ENCODE data around the gene PGAM4.
"Not testable (repeated sequence)": the region's sequence is repeated elsewhere in the genome, so short reads cannot be mapped to it uniquely, and the experiment has no call there.

PGAM4 gene

GRCh38 chrX:77969538-77969937, at the start of gene PGAM4:
PGAM4 (minus strand) TSS chrX:77969638; CDS start chrX:77969638, 0 bp downstream.
- no peak for DNase-seq (ENCODE audit: low read depth in 1 of 2, low spot score in 1 of 2)

- DNase-seq (ENCODE audit: low read depth in 1 of 2, low spot score in 1 of 2), result no peak
Measured at GRCh38 chrX:78011846-78012245, 42.4 kb upstream of the PGAM4 start.

GRCh38 chrX:77979870-77980269, 10.4 kb upstream of the PGAM4 start:
- no peak for DNase-seq (ENCODE audit: low read depth in 1 of 2, low spot score in 1 of 2)

GRCh38 chrX:77977518-77977917, 8.1 kb upstream of the PGAM4 start:
- DNase-seq (ENCODE audit: low read depth in 1 of 2, low spot score in 1 of 2), result no peak

- DNase-seq (ENCODE audit: low read depth in 1 of 2, low spot score in 1 of 2), result no peak
Measured at GRCh38 chrX:77977095-77977494, 7.7 kb upstream of the PGAM4 start.

- DNase-seq (ENCODE audit: low read depth in 1 of 2, low spot score in 1 of 2), result no peak
Measured at GRCh38 chrX:77975755-77976154, 6.3 kb upstream of the PGAM4 start.

- DNase-seq (ENCODE audit: low read depth in 1 of 2, low spot score in 1 of 2), result no peak
Measured at GRCh38 chrX:77967631-77968030, 1.8 kb downstream of the PGAM4 start.

GRCh38 chrX:77966361-77966760, 3.1 kb downstream of the PGAM4 start:
- DNase-seq (ENCODE audit: low read depth in 1 of 2, low spot score in 1 of 2), result no peak

- no peak for DNase-seq (ENCODE audit: low read depth in 1 of 2, low spot score in 1 of 2)
Measured at GRCh38 chrX:77962068-77962902, 7.2 kb downstream of the PGAM4 start.

GRCh38 chrX:77961063-77961462, 8.4 kb downstream of the PGAM4 start:
- DNase-seq (ENCODE audit: low read depth in 1 of 2, low spot score in 1 of 2), result no peak

- no peak for DNase-seq (ENCODE audit: low read depth in 1 of 2, low spot score in 1 of 2)
Measured at GRCh38 chrX:77960567-77960966, 8.9 kb downstream of the PGAM4 start.

- no peak for DNase-seq (ENCODE audit: low read depth in 1 of 2, low spot score in 1 of 2)
Measured at GRCh38 chrX:77953708-77954107, 15.7 kb downstream of the PGAM4 start.

GRCh38 chrX:77953302-77953701, 16.1 kb downstream of the PGAM4 start:
- no peak for DNase-seq (ENCODE audit: low read depth in 1 of 2, low spot score in 1 of 2)

GRCh38 chrX:77952173-77952572, 17.3 kb downstream of the PGAM4 start:
- no peak for DNase-seq (ENCODE audit: low read depth in 1 of 2, low spot score in 1 of 2)

GRCh38 chrX:77949840-77950239, 19.6 kb downstream of the PGAM4 start:
- no peak for DNase-seq (ENCODE audit: low read depth in 1 of 2, low spot score in 1 of 2)

- no peak for DNase-seq (ENCODE audit: low read depth in 1 of 2, low spot score in 1 of 2)
Measured at GRCh38 chrX:77946571-77946970, 22.9 kb downstream of the PGAM4 start.

GRCh38 chrX:77945910-77946545, 23.4 kb downstream of the PGAM4 start:
- DNase-seq (ENCODE audit: low read depth in 1 of 2, low spot score in 1 of 2), result no peak

GRCh38 chrX:77945031-77945430, 24.4 kb downstream of the PGAM4 start:
- DNase-seq (ENCODE audit: low read depth in 1 of 2, low spot score in 1 of 2), result not testable (repeated sequence)

GRCh38 chrX:77938083-77938680, 31.3 kb downstream of the PGAM4 start:
- DNase-seq (ENCODE audit: low read depth in 1 of 2, low spot score in 1 of 2), result no peak

- DNase-seq (ENCODE audit: low read depth in 1 of 2, low spot score in 1 of 2), result no peak
Measured at GRCh38 chrX:77937291-77937690, 32.1 kb downstream of the PGAM4 start.

- no peak for DNase-seq (ENCODE audit: low read depth in 1 of 2, low spot score in 1 of 2)
Measured at GRCh38 chrX:77936299-77936698, 33.1 kb downstream of the PGAM4 start.

- no peak for DNase-seq (ENCODE audit: low read depth in 1 of 2, low spot score in 1 of 2)
Measured at GRCh38 chrX:77935886-77936285, 33.6 kb downstream of the PGAM4 start.
